ENCODE data around the gene PIGT.
A peak's percentile ranks its signal among the peaks of the same experiment; 100 is the strongest.

PIGT gene

DNA sequence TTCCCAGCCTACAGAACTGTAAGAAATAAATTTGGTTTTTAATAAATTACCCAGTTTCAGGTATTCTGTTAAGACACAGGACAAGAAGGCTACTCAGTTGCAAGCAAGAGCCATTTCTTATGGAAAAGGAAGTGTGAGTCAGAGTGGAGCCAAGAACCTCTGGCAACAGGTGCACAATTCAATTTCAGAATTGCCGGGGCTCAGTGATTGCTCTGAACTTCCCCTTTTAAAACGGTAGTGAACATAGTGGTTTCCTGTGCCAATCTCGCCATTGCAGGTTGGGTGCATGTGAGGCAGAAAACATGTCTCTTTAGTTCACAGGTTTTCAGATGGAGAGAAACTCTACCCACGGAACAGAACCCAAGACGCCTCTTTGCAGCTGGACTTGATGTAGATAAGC lies 16.4 kb downstream of the PIGT start:
- ATAC-seq = no peak

DNA sequence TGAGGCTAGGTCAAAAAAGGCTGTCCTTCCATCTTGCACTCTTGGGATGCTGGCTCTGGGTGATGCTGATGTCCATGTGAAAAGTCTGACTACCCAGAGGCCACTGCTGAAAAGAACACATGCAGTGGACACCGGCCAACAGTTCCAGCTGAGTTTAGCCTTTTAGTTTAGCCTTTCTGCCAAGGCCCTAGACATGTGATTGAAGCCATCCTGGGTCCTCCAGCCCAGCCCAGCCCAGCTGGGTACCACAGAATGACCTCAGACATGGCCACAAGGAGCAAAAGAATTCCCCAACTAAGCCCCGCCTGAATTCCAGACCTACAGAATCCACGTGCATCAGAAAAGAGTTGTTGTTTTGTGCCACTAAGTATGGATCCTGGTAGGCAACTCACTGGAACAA lies 17.4 kb downstream of the PIGT start:
- no peak for ATAC-seq

DNA sequence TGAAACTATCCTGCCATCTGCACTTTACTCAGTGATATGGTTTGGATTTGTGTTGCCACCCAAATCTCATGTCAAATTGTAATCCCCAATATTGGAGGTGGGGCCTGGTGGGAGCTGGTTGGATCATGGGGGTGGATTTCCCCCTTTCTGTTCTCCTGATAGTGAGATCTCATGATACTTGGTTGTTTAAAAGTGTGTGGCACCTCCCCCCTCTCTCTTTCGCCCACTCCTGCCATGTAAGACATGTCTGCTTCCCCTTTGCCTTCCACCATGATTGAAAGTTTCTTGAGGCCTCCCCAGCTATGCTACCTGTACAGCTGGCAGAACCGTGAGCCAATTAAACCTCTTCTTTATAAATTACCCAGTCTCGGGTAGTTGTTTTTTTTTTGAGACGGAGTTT lies 18.0 kb downstream of the PIGT start:
- no peak for ATAC-seq

DNA sequence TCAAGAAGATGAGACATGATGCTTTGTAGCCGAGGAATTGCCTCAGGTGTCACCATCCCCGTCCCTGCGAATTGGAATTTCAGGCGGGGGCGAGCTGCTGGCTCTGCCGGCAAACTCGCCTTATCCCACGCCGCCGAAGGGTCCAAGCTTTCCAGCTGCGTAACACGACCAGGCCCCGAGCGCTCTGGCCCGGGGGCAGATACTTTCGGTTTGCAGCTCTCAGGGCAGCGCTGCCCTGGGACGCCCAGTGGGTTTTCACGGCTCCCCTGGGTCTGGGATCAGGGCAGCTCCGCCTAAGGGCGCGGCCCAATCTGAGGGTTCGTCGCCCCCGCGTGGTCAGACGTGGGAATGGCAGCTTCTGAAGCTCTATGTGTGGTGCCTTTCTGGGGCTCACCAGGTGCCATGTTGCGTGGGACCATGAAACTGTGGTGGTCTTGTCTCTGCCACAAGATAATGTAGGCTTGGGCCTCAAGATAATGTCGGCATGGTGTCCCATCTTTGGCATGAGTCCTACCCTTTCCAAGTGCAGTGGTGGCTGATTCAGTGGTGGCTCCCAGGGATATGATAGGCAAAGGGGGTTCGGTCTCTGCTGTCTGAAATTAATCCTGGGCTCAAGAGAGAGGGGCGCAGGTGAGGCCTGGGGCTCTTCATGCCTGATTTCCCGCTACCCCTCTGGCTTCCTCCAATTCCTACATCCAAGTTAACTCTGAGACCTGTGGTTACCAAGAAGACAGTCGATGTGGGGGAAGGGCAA lies 21.0 kb downstream of the PIGT start:
- ATAC-seq = peak; percentile 99

DNA sequence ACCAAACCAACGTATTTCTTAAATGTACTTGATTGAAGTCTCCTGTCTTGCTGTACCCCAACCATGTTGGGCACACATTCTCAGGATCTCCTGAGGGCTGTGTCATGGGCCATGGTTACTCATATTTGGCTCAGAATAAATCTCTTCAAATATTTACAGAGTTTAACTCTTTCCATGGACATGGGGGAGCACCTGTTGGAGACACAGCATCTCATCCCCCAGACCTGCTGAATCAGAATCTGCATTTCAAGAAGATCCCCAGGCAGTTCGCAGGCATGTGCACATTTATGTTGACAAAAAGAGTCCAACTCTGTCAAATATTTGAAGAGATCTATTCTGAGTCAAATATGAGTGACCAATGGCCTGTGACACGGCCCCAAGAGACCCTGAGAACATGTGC lies 24.5 kb downstream of the PIGT start:
- no peak for ATAC-seq

DNA sequence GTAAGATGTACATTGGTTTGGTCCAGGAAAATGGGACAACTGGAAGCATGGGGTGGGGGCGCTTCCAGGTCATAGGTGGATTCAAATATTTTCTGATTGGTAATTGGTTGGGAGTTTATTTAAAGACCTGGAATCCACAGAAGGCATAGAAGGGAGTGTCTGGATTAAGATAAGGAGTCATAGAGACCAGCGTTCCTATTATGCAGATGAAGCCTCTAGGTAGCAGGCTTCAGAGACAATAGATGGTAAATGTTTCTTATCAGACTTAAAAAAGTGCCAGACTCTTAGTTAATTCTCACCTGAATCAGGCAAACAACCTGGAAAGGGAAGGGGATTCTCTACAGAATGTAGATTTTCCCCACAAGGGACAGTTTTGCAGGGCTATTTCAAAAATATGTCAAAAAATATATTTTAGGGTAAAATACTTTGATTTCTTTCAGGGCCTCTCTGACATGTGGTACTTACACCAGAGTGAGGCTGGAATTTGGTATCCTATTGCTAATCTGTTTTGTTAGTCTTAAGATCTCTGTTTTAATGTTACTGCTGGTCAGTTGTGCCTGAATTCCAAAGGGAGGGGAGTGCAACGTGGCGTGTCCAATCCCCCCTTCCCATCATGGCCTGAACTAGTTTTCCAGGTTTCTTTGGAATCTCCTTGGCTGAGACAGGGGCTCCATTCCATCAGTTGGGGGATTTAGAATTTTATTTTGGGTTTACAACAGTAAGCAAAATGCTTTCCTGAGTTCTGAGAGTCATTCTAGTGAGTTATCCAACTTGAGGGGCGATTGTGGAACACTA lies 25.1 kb downstream of the PIGT start:
- no peak for ATAC-seq

DNA sequence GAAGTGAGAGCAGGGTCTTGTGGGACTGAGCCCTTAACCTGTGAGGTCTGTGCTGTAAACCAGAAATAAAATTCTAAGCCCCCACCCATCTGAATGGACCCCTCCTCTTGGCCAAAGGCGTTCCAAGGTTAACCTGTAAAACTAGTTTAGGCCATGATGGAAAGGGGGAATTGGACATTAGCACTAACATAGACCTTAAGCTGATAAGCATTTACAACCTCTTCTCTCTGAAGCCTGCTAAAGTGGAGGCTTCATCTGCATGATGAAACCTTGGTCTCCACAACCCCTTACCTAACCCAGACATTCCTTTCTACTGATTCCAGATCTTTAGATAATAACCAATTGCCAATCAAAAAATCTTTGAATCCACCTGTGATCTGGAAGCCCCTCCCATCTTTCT lies 25.8 kb downstream of the PIGT start:
- ATAC-seq = no peak

DNA sequence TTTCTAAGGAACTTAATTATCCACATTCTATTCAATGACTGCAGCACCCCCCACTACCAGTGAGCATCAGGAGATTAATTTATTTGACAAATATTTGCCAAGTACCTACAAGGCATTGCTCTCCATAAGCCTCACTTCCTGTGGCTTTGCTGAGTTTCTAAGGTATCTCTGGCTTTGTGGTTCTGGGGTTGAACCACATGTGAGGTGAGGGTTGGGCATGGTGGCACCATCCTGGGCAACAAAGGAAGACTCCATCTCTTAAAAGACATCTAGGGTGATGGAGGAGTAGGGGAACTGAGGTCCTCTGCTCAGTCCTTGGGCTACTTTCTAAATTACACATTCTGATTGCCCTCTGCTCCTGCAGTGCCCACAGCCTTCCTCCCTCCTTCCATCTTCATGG lies 28.1 kb downstream of the PIGT start:
- no peak for ATAC-seq

DNA sequence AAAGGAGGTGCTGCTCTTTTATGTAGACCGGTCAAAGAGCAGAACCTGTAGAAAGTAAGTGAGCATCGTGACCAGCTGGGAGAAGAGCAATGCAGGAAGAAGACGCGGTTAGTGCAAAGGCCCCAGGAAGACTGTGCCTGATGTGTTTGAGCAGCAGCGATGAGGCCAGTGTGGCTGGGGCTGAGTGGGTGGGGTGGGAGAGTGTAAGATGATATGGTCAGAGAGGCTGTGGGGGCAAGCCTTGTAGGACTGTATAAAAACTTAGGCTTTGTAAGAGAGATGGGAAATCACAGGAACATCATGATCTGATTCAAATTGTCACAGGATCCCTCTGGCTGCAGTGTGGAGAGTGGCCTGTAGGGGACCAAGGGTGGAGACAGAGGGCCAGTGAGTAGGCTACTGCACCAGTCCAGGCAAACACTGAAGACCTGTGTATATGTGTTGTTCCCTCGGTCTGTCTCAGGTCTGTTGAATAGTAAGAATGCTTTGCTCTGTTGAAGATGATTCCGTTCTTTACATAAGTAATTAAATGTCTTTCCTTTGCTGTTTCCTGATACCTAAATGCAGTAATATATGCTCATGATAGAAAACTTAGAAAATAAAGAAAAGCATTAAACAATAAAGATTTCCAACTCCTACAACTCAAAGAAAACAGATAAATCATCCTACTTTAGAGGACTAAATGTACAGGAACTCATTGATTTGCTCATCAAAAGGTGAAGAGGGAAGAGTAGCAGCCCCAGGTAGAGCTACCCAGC lies 30.0 kb downstream of the PIGT start:
- ATAC-seq = peak in 1 of 2 donors; percentile 46

DNA sequence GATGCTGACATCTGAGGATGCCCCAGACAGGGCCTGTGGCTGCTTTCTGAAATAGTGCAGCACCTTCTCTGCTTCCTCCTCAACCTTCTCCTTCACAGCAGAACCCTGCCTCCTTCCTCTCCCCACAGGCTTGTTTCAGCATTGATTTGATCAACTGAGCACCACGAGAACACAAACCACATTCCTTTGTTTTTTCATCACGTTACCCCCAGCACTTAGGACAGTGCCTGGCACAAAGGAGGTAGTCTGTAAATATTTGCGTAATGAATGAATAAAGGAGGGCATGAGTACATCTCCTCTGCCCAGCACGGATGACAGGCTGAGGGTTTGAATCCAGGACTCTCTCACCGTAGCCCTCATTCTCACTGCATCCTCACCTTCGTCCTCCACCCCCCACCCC lies 32.3 kb downstream of the PIGT start:
- ATAC-seq = no peak

DNA sequence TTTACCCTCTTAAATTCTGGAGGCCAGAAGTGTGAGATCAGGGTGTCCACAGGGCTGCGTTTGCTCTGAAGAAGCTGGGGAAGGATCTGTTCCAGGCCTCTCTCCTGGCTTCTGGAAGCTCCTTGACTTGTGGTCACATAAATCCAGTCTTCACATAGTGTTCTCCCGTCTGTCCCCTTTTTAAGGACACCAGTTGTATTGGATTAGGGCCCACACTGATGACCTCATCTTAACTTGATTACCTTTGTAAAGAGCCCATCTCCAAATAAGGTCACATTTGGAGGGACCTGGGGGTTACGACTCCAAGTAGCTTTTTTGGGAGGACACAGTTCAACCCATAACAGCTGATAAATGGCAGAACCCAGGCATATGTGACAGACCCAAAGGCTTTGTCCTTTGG lies 33.6 kb downstream of the PIGT start:
- ATAC-seq = no peak

DNA sequence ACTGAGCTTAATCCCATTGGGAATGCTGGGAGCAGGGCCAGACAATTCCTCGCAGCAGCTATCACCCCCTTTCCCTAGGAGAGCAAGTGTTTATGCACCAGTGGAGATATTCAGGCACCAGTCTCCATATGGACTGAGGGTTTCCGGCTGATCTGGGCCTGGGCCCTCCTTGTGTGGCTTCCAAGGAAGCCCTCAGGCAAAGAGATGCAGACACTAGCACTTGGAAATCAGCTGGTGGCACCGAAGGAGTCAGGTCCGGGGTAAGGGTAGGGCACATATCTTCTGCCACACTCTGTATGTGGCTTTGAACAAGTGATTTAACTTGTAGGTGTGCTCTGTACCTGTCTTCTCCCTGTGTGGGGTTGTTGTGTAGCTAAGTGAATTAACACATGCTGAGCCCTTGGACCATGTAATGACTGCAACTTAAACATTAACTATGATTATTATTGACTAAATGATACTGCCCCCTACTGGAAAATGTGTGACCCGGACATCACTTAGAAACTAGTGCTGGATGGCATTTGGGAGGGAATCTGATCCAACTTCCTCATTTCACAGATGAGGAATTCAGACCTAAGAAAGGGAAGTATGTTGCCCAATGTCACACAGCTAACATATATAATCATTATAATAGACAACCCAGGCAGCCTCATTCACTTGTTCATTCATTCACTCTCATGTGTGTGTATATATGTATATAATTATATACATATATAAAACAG lies 34.3 kb downstream of the PIGT start:
- no peak for ATAC-seq

DNA sequence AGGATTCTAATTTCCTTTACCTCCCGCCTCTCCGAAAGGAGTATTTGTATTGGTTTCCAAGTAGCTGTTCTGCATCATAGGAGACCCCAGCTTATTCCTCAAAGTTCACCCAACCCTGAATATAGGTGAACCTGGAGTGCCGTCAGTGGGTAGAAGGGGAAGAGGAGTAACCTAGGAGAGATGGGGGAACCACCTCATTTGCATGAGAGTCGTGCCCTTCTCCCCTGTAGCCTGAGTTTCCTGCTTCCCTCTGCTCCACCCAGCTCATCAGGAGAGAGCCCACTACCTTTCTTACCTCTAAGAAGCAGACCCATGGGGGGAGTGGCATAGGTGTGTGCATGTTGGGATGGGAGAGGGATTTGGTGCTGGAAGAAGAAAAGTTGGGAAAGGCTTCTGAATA lies 36.3 kb downstream of the PIGT start:
- ATAC-seq = no peak

DNA sequence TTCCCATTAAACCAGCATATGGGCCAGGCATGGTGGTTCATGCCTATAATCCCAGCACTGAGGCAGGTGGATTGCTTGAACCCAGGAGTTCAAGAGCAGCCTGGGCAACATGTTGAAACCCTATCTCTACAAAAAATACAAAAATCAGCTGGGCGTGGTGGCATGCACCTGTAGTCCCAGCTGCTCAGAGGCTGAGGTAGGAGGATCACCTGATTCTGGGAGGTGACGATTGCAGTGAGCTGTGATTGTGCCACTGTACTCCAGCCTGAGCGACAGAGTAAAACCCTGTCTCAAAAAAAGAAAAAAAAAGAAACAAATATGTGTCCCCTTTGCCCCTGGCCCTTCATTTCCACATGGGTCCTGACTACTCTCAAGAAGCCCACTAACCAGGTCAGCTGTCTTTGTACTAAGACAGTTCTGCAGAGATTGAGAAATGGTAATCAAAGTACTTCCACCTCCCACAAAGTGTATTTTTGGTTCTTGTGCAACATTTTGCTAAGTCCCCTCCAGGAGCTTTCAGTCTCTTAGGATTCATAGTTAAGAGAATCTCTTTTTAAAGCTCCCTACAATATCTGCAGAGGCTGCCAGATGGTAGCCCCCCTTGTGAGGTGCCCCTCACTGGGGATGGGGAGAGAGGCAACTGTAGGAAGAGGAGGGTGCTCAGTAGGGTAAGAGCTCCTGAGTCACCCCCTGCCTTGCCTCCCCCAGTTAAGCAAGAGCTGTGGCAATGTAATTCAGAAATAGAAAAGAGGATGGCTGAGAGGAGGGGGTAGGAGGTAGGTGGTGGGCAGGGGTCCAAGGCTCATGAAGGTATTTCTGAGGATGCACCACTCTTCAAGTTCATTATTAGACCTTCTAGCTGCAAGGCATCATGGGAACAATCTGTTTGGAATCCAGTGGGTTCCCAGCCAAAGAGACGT lies 37.1 kb downstream of the PIGT start:
- ATAC-seq = no peak

DNA sequence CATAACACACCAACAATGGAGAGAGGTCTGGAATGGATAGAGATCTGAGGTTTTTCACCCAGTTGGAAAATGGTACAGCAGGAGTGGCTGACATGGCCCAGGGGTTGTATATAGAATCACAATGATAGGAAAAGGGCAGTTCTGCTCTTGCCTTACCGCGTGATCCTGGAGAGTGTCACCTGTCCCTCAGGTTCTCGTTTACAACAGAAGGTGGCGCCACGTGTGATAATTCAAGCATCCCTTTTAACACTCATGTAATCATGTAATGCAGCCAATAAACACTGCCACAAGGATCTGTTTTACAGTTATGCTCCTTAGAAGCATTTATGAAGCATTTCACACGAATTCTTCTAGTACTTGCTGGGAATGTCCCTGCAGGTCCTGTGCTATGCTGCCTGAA lies 40.7 kb downstream of the PIGT start:
- ATAC-seq = no peak

DNA sequence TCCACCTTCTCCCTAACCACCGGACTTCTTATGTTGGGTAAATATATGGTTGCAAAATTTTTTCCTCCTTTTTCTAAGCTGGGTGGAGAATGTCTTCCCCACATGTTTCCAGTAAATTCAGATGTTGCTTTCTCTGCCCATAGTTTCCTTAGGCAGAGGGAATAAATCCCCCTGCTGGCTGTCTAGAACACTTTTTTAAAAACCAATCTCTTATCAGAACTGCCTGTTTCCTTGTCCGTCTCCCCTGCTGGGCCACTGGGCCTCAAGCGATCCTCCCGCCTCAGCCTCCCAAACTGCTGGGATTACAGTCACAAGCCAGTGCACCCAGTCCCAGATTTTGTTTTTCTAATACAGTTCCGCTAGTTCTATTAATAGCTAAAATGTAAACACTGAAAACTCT lies 43.7 kb downstream of the PIGT start:
- no peak for ATAC-seq

DNA sequence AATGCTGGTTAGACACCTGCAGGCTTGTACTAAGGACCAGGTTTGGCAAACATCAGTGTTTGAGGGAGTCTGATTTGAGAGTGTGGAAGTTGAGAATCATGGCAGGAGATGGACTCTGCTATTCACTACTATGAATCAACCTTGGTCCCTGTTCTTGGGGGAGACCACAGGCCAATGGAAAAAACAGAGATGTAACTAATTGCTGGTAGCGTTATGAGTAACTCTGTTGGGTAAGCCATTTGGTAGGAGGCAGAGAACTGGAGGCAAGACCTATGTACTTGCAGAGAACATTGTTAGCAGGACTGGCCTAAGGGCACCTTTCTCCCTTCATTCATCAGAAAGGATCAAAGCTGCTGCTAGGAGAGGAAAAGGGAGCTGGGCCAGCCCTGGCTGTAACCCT lies 45.3 kb downstream of the PIGT start:
- peak in 1 of 2 donors; percentile 10 for ATAC-seq

DNA sequence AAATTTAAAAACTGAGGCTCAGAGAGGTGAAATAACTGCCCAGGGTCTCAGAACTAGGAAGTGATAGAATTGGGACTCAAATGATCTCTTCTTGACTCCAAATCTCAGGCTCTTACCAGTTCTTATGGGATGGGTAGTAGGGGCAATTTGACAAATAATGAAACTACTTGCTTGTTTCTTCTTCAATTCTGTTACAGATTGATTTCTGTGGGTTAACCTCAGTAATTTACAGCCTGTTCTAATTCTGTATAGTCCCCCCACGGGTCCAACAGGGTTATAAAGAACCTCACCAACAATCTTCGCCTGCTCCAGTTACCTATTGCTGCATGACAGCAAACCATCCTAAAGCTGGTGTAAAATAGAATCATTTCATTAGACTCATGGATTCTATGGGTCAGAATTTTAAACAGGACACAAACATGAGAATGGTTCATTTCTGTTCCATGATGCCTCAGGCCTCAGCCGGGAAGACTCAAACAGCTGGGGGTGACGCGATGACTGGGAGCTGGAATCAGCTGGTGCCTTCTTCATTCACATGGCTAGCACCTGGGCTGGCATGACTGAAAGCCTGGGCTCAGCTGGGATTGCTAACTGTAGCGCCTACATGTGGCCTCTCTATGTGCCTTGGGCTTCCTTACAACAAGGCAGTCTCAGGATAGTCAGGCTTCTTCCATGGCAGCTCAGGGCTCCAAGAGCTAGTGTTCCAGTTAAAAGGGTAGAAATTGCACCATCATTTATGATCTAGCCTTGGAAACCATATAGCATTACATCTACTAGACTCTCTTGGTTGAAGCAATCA lies 47.0 kb downstream of the PIGT start:
- no peak for ATAC-seq

DNA sequence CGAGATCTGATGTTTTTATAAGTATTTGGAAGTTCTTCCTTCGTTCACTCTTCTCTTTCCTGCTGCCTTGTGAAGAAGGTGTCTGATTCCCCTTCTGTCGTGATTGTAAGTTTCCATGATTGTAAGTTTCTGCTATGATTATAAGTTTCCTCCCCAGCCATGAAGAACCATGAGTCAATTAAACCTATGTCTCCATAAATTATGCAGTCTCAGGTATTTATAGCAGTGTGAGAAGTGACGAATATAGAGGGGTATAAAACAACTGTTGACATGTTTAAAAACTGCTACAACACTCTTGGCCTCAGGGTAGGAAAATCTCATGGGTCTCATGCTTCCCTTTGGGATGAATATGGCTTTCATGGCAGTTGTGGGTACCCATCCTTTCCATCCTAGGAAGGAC lies 47.8 kb downstream of the PIGT start:
- peak; percentile 21 to 55 for ATAC-seq

DNA sequence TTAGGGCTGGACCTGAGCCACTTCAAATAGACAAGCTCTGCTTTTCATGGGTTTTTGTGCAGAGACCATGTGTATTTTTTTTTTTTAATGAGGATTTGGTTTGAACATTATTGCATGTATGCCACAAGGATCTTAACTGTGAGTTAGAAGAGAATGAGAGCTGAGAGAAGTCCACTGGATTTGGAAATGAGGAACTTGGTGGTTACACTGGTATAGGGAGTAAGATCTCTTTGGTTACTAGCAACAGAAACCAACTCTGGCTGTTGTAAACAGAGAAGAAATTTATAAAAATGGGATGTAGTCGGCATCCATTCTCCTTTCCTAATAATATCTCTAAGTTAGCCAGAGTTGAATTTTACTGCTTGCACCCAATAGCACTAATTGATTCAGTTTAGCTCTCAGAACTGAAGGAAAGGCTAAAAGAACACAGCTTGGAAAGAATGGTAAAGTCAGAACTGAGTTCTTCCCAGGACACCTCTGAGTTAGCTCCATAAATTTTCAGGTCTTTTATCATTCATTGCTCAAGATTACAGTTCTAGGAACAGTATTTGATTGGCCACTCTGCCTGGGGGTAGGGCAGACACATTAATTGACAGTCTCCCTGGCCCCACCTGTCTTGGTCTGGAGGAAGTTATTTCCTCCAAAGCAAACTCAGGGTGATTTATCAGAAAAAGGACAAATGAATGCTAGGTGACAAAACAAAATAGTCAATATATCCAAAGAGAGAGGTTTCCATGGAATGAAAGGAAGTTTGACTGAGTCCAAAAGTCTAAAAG lies 49.7 kb downstream of the PIGT start:
- no peak for ATAC-seq

Measured in activated CD4-positive, CD25-positive, alpha-beta regulatory T cell treated with anti-CD3 and anti-CD28 coated beads, Interleukin-2, amount 50 U/mL, for 24 hours (primary cell).